RPMI8226 (cell line): Measurements from ENCODE around the gene PLPPR1.
"Not testable (repeated sequence)": the region's sequence is repeated elsewhere in the genome, so short reads cannot be mapped to it uniquely, and the experiment has no call there.

Experiments used
- DNase-seq: peaks from one replicate; pipeline ENCODE4 v3.0.0-alpha.2; 2015

The PLPPR1 gene

GRCh38 chr9:101225271-101225670 lies 196.7 kb downstream of the PLPPR1 start:
- DNase-seq: no peak

- no peak for DNase-seq
Observed at GRCh38 chr9:101226161-101226560, 197.6 kb downstream of the PLPPR1 start.

- DNase-seq: no peak
Observed at GRCh38 chr9:101226803-101227202, 198.3 kb downstream of the PLPPR1 start.

GRCh38 chr9:101229606-101230005 lies 201.1 kb downstream of the PLPPR1 start:
- no peak for DNase-seq

GRCh38 chr9:101232405-101232977 lies 204.0 kb downstream of the PLPPR1 start:
- DNase-seq: no peak

GRCh38 chr9:101235105-101235866 lies 206.8 kb downstream of the PLPPR1 start:
- DNase-seq: peak; percentile 17

- no peak for DNase-seq
Observed at GRCh38 chr9:101242651-101243050, 214.1 kb downstream of the PLPPR1 start.

- no peak for DNase-seq
Observed at GRCh38 chr9:101246691-101247090, 218.2 kb downstream of the PLPPR1 start.

GRCh38 chr9:101247297-101247696 lies 218.8 kb downstream of the PLPPR1 start:
- no peak for DNase-seq

- DNase-seq: no peak
Observed at GRCh38 chr9:101254733-101255433, 226.4 kb downstream of the PLPPR1 start.

GRCh38 chr9:101264727-101265126 lies 236.2 kb downstream of the PLPPR1 start:
- DNase-seq: no peak

GRCh38 chr9:101265261-101265660 lies 236.7 kb downstream of the PLPPR1 start:
- DNase-seq: no peak

GRCh38 chr9:101268426-101268825 lies 239.9 kb downstream of the PLPPR1 start:
- no peak for DNase-seq

GRCh38 chr9:101269591-101270283 lies 241.2 kb downstream of the PLPPR1 start:
- no peak for DNase-seq

- no peak for DNase-seq
Observed at GRCh38 chr9:101270302-101270701, 241.8 kb downstream of the PLPPR1 start.

- no peak for DNase-seq
Observed at GRCh38 chr9:101271102-101271501, 242.6 kb downstream of the PLPPR1 start.

GRCh38 chr9:101274971-101275768 lies 246.6 kb downstream of the PLPPR1 start:
- DNase-seq: no peak

GRCh38 chr9:101275769-101276250 lies 247.3 kb downstream of the PLPPR1 start:
- DNase-seq: no peak

- not testable (repeated sequence) for DNase-seq
Observed at GRCh38 chr9:101291043-101291442, 262.5 kb downstream of the PLPPR1 start.

GRCh38 chr9:101299901-101300300 lies 271.4 kb downstream of the PLPPR1 start:
- DNase-seq: no peak

- DNase-seq: no peak
Observed at GRCh38 chr9:101307051-101307450, 278.5 kb downstream of the PLPPR1 start.

- no peak for DNase-seq
Observed at GRCh38 chr9:101307524-101308213, 279.1 kb downstream of the PLPPR1 start.
